Mesodermal cell (in vitro differentiated cells): ENCODE data around the gene SLC16A6.
"Not testable (repeated sequence)": the region's sequence is repeated elsewhere in the genome, so short reads cannot be mapped to it uniquely, and the experiment has no call there.

ENCODE experiments used
- H3K27ac ChIP-seq: 2 replicates; pipeline ENCODE4 v1.7.0; 2013; ENCODE audit warnings: mild to moderate bottlenecking, low read depth, low read length, moderate library complexity; ENCODE audit not compliant: severe bottlenecking
- H3K36me3 ChIP-seq: 2 replicates; pipeline ENCODE4 v1.7.1; 2013; ENCODE audit warnings: mild to moderate bottlenecking, low read length, moderate library complexity; ENCODE audit not compliant: control insufficient read depth, insufficient read depth
- H3K4me1 ChIP-seq: one replicate; pipeline ENCODE4 v1.7.1; 2013; ENCODE audit warnings: mild to moderate bottlenecking, low read length; ENCODE audit not compliant: insufficient read depth, control insufficient read depth, poor library complexity, severe bottlenecking
- H3K4me3 ChIP-seq: 2 replicates; pipeline ENCODE4 v1.7.0; 2013; ENCODE audit warnings: low read length, control low read depth, mild to moderate bottlenecking; ENCODE audit not compliant: insufficient read depth, poor library complexity, severe bottlenecking; ENCODE audit errors: extremely low read depth
- H3K9me3 ChIP-seq: 2 replicates; pipeline ENCODE4 v1.7.1; 2013; ENCODE audit warnings: mild to moderate bottlenecking, low read length, moderate library complexity; ENCODE audit not compliant: control insufficient read depth
- WGBS, 2 experiments: methylation state at CpG; one replicate each; pipeline ENCODE4 v1.1.5; 2013; ENCODE audit warnings: missing lambda C conversion rate in 2 of 2; ENCODE audit not compliant: insufficient coverage in 2 of 2; 5-methylcytosine and 5-hydroxymethylcytosine counted together

The SLC16A6 gene

DNA sequence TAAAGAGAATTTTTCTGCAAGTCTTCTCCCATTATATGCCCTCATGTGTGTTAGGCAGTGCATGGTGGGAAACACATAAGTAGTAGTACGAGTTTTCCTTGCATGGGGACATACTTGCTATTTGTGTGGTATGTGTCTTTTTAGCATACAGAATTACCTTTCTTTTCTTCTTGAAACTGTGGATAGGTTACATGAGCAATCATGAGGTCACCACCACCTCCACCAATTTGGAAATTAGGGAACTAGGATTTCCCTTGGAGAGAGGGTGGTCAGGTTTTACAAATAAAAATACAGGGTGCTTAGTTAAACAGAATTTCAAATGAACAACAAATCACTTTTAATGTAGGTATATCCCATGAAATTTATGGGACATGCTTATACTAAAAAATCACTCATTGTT, 59.4 kb downstream of the SLC16A6 start:
- Histone ChIP-seq H3K4me3 (no peak overlapping the region), H3K9me3 (no peaks in the 10 kb centered on the region), H3K4me1 (no peaks in the 10 kb centered on the region), H3K36me3 (no peaks in the 10 kb centered on the region), H3K27ac (no peak overlapping the region)
- no CpG with 5 or more reads among the region's 1 CpG for WGBS, 2 experiments

DNA sequence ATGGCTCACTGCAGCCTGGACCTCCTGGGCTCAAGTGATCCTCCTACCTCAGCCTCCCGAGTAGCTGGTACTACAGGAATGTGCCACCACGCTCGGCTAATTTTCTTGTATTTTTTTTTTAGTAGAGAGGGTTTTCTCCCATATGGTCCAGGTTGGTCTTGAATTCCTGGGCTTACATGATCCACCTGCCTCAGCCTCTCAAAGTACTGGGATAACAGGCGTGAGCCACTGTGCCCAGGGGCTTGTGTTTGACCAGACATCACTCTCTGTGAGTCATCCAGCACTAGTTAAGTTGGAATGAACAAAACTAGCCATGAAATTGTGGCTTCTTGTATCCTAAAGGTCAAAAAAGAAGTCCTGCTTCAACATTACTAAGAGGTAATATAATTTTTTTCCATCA, 59.8 kb downstream of the SLC16A6 start:
- H3K27ac ChIP-seq, H3K4me1 ChIP-seq, H3K4me3 ChIP-seq, H3K36me3 ChIP-seq, H3K9me3 ChIP-seq: not testable (repeated sequence)
- 100% methylated on average over 1 of the region's 4 CpGs; no CpG with 5 or more reads in 1 of the 2 experiments for WGBS, 2 experiments

DNA sequence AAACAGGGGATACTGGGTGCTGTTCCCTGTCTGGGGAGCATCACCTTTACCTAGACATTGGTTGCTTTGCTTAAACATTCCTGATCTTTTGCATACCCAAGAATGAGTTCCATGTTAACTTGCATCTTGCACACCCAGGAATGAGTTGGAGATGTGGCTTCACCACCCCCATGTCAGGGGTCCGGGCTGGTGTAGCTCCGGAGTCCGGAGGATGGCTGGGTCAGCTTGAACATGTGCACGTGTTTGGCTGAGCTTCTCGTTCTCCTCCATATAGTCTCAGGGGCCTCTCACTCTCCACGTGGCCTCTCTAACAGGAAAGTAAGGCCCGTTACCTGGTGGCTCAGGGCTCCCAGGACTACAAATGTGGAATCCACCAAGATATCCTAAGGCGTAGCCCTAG, 61.3 kb downstream of the SLC16A6 start:
- Histone ChIP-seq H3K4me3 (no peak overlapping the region), H3K27ac (no peak overlapping the region), H3K4me1 (no peaks in the 10 kb centered on the region), H3K36me3 (no peaks in the 10 kb centered on the region), H3K9me3 (no peaks in the 10 kb centered on the region)
- WGBS, 2 experiments = 86% methylated on average over 8 of the region's 8 CpGs

DNA sequence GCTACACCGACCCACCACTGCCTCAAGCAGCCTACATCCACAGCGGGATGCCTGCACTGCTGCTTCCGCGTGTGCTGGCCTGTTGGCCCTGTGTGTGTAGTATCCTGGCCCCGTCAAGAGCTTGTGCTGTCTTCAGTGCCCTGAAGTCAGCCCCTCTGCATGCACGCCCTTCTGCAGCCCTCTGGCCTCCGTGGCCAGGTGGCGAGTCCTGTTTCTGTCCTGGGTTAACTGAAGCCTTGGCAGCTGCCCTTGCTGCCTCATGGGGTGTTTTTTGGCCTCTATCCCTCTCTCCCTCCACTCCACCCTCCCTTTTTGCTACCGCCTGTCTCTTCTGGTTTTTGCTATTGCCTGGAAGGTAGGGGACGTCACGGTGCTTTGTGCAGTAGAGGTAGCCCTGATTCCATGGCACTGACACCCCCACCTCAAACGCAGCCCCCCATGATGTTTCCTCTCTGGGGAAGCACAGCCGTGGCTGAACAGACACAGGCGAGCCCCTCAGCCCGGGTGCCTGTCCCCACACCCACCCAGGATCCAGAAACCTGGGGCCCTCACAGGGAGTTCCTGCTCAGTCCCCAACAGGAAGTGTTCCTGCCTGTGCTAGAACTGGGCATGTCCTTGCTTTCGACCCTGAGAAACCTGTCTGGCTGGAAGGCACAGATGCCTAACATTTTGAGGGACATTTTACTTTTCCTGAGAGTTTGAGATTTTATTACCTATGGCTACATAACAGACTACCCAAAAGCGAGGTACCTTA, 61.9 kb downstream of the SLC16A6 start:
- no peak overlapping the region for H3K27ac ChIP-seq
- no peak overlapping the region for H3K4me3 ChIP-seq
- H3K4me1 ChIP-seq = no peaks in the 10 kb centered on the region
- 81 to 90% methylated on average over 11 to 15 of the region's 17 CpGs for WGBS, 2 experiments
- no peaks in the 10 kb centered on the region for H3K9me3 ChIP-seq
- no peaks in the 10 kb centered on the region for H3K36me3 ChIP-seq

DNA sequence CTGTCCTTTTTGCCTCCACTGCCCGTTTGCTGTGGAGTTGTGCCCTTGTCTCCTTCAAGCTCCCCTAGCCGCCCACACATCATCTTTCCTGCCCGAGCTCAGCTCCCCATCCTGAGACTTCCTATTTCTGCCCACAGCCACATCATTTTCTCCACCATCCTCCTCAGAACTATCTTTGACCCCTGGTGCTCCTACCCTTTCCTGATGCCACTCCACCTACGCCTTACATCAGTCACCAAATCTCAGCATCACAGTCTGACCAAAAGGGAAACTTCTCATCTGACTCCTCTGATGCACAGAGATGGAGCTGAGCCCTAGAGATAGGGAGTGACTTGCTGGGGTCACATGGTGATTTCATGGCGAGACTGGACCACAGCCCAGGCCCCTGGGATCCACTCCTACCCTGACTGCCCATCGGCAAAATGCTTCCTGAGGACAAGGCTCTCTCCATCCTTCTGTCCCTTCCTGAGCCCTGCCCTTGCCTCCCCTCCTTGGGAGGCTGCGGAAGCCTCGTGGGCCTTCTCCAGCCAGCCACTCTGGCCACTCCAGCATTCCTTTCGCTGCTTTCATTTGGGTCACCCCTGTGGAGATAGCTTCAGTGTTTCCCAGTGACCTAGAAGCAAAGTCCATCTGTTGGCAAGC, 62.8 kb downstream of the SLC16A6 start:
- H3K27ac ChIP-seq, H3K9me3 ChIP-seq, H3K36me3 ChIP-seq, H3K4me3 ChIP-seq, H3K4me1 ChIP-seq: not testable (repeated sequence)
- WGBS, 2 experiments = 77 to 93% methylated on average over 4 to 7 of the region's 9 CpGs

DNA sequence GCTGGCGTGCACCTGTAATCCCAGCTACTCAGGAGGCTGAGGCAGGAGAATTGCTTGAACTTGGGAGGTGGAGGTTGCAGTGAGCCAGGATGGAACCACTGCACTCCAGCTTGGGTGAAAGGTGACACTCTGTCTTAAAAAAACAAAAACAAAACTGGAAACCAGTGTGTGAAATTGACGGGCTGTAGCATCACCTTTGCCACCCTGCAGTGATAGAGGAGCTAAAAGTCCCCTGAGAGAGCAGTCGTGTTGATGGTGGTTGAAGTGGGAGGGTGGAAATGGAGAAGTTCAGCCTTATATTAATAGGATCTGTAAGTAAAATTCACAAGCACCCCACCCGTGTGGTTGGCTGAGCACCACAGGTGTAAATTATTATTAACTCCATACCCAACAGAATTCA, 65.9 kb downstream of the SLC16A6 start:
- H3K27ac ChIP-seq, H3K4me1 ChIP-seq, H3K4me3 ChIP-seq, H3K9me3 ChIP-seq, H3K36me3 ChIP-seq: not testable (repeated sequence)
- 78 to 100% methylated on average over 1 to 2 of the region's 4 CpGs for WGBS, 2 experiments

DNA sequence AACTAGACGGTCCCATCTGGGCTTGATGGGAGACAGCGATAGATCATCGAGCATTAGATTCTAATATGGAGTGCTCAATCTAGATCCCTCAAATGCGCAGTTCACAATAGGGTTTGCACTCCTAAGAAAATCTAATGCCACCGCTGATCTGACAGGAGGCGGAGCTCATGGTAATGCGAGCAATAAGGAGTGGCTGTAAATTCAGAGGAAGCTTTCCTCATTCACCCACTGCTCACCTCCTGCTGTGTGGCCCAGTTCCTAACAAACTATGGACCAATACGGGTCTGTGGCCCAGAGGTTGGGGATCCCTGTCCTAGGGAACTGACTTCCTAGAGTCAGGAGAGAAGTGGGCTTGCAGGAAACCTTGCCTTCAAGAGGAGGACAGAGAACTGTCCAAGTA, 68.3 kb downstream of the SLC16A6 start:
- no peaks in the 10 kb centered on the region for H3K9me3 ChIP-seq
- WGBS, 2 experiments = 77 to 88% methylated on average over 6 to 8 of the region's 8 CpGs
- H3K4me1 ChIP-seq = no peaks in the 10 kb centered on the region
- no peak overlapping the region for H3K27ac ChIP-seq
- H3K4me3 ChIP-seq = no peak overlapping the region
- no peaks in the 10 kb centered on the region for H3K36me3 ChIP-seq

DNA sequence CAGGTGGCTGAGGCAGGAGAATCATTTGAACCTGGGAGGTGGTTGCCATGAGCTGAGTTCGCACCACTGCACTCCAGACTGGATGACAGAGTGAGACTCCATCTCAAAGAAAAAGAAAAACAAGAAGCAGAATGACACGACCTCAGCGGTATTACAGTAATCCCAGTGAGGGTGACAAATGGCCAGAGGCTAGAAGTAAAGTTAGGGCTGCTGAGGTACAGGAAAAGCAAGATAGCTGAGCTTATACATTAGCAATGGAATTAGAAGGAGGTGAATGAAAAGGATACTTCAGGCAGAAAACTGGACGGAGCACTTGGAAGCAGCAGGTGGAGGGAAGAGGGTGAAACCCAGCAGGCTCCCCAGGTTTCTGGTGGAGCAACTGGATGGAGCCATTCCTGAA, 69.1 kb downstream of the SLC16A6 start:
- H3K27ac ChIP-seq = no peak overlapping the region
- WGBS, 2 experiments = 94 to 100% methylated on average over 2 to 4 of the region's 4 CpGs
- H3K4me3 ChIP-seq = no peak overlapping the region
- H3K4me1 ChIP-seq = no peaks in the 10 kb centered on the region
- no peaks in the 10 kb centered on the region for H3K9me3 ChIP-seq
- H3K36me3 ChIP-seq = no peaks in the 10 kb centered on the region

DNA sequence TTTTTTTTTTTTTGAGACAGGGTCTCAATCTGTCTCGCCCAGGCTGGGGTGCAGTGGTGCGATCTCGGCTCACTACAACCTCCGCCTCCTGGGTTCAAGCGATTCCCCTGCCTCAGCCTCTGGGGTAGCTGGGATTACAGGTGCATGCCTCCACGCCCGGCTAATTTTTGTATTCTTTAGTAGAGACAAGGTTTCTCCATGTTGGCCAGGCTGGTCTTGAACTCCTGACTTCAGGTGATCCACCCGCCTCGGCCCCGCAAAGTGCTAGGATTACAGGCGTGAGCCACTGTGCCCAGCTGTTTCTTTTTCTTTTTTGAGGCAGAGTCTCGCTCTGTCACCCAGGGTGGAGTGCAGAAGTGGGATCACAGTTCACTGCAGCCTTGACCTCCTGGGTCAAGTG, 70.1 kb downstream of the SLC16A6 start:
- not testable (repeated sequence) for H3K4me1 ChIP-seq, H3K9me3 ChIP-seq, H3K4me3 ChIP-seq, H3K36me3 ChIP-seq, H3K27ac ChIP-seq
- WGBS, 2 experiments = 89 to 100% methylated on average over 2 to 10 of the region's 12 CpGs

DNA sequence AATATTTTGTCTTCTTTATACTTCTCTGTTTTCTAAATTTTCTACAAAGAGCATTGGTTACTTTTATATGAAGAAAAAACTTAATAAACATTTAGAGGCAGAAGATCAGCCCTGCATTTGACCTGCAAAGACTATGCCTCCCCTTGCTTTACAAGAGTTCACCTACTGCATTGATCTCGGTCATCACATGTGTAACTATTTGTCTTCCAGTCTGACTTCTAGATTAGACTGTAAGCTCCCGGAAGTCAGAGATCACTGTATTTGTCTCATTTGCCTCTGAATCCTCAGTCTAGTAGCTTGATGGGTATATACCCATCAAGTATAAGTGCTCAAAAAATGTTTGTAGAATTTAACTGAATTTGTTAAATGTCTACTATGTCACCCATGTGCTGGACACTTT, 70.7 kb downstream of the SLC16A6 start:
- not testable (repeated sequence) for H3K4me1 ChIP-seq, H3K9me3 ChIP-seq, H3K27ac ChIP-seq, H3K4me3 ChIP-seq, H3K36me3 ChIP-seq
- WGBS, 2 experiments = no CpG with 5 or more reads among the region's 2 CpGs

DNA sequence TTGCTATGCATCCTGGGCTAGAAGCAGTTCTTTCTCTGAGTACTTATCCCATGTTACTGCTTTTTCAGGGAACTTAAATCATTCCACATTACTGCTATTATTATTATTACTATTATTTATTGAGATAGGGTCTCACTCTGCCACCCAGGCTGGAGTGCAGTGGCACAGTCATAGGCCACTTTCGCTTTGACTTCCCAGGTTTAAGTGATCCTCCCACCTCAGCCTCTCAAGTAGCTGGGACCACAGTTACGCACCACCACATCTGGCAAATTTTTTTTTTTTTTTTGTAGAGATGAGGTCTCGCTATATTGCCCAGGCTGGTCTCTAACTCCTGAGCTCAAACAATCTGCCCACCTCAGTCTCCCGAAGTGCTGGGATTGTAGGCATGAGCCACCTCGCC, 71.5 kb downstream of the SLC16A6 start:
- WGBS, 2 experiments = 69 to 100% methylated on average over 1 to 2 of the region's 5 CpGs
- H3K9me3 ChIP-seq, H3K36me3 ChIP-seq, H3K4me1 ChIP-seq, H3K4me3 ChIP-seq, H3K27ac ChIP-seq: not testable (repeated sequence)
